Caco-2 (cell line): ENCODE data around the gene PODXL2. TPM values are rescaled to one million over a fixed set of nuclear protein-coding genes. Genes with fewer than 3 reads are reported as not detected.

ENCODE experiments used
- BruUV-seq: library from RNA; stranded (reverse); fragments of 400-500 nt; replicated peaks from 2 replicates; lab custom pipeline; 2021; lab: Mats Ljungman, UMichigan
- CTCF ChIA-PET: fragments of 300-600 bp; sonication (Branson Sonifier 250); formaldehyde crosslinking; loops from one replicate; lab custom pipeline; 2022; ENCODE audit warnings: antibody characterized with exemption; lab: Charles Lee
- POLR2A ChIA-PET: fragments of 300-600 bp; sonication (Branson Sonifier 250); formaldehyde crosslinking; loops from one replicate; lab custom pipeline; 2022; ENCODE audit warnings: antibody characterized with exemption; lab: Charles Lee
- DNase-seq, 2 experiments: peaks; one replicate each; pipeline versions ENCODE4 v3.0.0 to v3.0.0-alpha.2; 2020 to 2022
- H3K27me3 ChIP-seq: replicated peaks from 2 replicates; pipeline ENCODE4 v1.6.0; 2011; ENCODE audit warnings: low read length; ENCODE audit not compliant: control insufficient read depth, insufficient read depth
- H3K36me3 ChIP-seq: 2 replicates; pipeline ENCODE4 v1.5.1; 2011; ENCODE audit warnings: low read length; ENCODE audit not compliant: control insufficient read depth, insufficient read depth
- H3K4me1 ChIP-seq: fragments of 250-450 bp; sonication (Bioruptor Pico); 2 replicates; pipeline ENCODE4 v1.5.1; 2020; ENCODE audit warnings: mild to moderate bottlenecking
- H3K4me3 ChIP-seq: 2 replicates; pipeline ENCODE4 v1.5.1; 2011; ENCODE audit warnings: low read depth, mild to moderate bottlenecking, control low read depth, low read length
- H3K9me3 ChIP-seq: fragments of 250-450 bp; sonication (Bioruptor Pico); 2 replicates; pipeline ENCODE4 v1.5.1; 2020; ENCODE audit warnings: mild to moderate bottlenecking, moderate library complexity
- H3K27ac Mint-ChIP-seq: one replicate; pipeline ENCODE4 v1.8.0; 2022; ENCODE audit warnings: mixed read lengths; ENCODE audit not compliant: unreplicated experiment
- H3K27me3 Mint-ChIP-seq: one replicate; pipeline ENCODE4 v1.8.0; 2022; ENCODE audit warnings: mixed read lengths; ENCODE audit not compliant: insufficient read depth, unreplicated experiment
- H3K36me3 Mint-ChIP-seq: one replicate; pipeline ENCODE4 v1.8.0; 2022; ENCODE audit warnings: mild to moderate bottlenecking, mixed read lengths; ENCODE audit not compliant: insufficient read depth, unreplicated experiment
- H3K4me1 Mint-ChIP-seq: one replicate; pipeline ENCODE4 v1.8.0; 2022; ENCODE audit warnings: low read depth, mixed read lengths; ENCODE audit not compliant: unreplicated experiment
- H3K4me3 Mint-ChIP-seq: one replicate; pipeline ENCODE4 v1.8.0; 2022; ENCODE audit warnings: mild to moderate bottlenecking, moderate library complexity, mixed read lengths; ENCODE audit not compliant: unreplicated experiment
- H3K9me3 Mint-ChIP-seq: one replicate; pipeline ENCODE4 v1.8.0; 2022; ENCODE audit warnings: mixed read lengths; ENCODE audit not compliant: unreplicated experiment
- intact Hi-C: fragments of 100-400 bp; cut with micrococcal nuclease; formaldehyde crosslinking; loops from one replicate; pipeline ENCODE4 v1.10.0; 2022; ENCODE audit not compliant: unreplicated experiment
- total RNA-seq: library from RNA; stranded (reverse); gene quantifications from 2 replicates; pipeline ENCODE4 v1.2.3, GENCODE V29; 2022
- TF ChIP-seq, protein P1 (sequence below), 2 experiments: fragments of 200-600 bp in 1 of 2; IDR thresholded peaks; 1 replicate in 1 of 2; 2 replicates in 1 of 2; pipeline versions ENCODE4 v1.5.1 to v1.8.0; 2011 to 2022; ENCODE audit warnings: antibody characterized with exemption in 1 of 2, control low read depth in 1 of 2, inconsistent platforms in 1 of 2, low read depth in 1 of 2, low read length in 1 of 2, mild to moderate bottlenecking in 1 of 2, moderate library complexity in 1 of 2; ENCODE audit not compliant: insufficient read depth in 1 of 2, severe bottlenecking in 1 of 2, unreplicated experiment in 1 of 2

The PODXL2 gene
- total RNA-seq, 1 experiment from 2014 or later: 39.1 TPM

DNA sequence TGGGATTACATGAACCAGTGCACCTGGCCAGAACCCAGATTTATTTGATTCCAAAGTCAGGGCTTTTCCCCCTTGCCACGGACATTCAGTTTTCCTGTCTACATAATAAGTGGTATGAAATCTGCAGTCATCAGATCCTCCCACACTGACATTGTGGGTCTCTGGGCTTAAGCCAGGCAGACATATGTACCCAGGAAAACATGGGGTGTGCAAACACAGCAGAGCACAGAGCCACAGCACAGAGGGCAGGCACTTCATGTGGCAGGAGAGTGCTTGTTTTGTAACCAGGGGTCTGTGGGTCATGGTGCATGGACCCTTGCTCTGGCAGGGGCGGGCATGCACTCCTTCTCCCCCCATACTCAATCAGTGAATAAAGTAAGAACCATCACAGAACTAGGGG lies 37.7 kb downstream of the PODXL2 start:
- DNase-seq: no peak
- Histone ChIP-seq H3K27me3 (no peaks in the 10 kb centered on the region), H3K4me1 (no peaks in the 10 kb centered on the region), H3K4me3 (no peak overlapping the region), H3K9me3 (no peaks in the 10 kb centered on the region), H3K36me3 (no peaks in the 10 kb centered on the region)
- Mint-ChIP-seq H3K27me3 (no peaks in the 10 kb centered on the region), H3K27ac (no peak overlapping the region), H3K9me3 (no peaks in the 10 kb centered on the region), H3K36me3 (peaks cover 2% of the 10 kb centered on the region), H3K4me3 (no peak overlapping the region), H3K4me1 (no peaks in the 10 kb centered on the region)
- intact Hi-C loops: no loop called here
- ChIA-PET POLR2A (no interaction called here), CTCF (no interaction called here)
- BruUV-seq: no TSS peak
- TF ChIP-seq, protein P1, sequence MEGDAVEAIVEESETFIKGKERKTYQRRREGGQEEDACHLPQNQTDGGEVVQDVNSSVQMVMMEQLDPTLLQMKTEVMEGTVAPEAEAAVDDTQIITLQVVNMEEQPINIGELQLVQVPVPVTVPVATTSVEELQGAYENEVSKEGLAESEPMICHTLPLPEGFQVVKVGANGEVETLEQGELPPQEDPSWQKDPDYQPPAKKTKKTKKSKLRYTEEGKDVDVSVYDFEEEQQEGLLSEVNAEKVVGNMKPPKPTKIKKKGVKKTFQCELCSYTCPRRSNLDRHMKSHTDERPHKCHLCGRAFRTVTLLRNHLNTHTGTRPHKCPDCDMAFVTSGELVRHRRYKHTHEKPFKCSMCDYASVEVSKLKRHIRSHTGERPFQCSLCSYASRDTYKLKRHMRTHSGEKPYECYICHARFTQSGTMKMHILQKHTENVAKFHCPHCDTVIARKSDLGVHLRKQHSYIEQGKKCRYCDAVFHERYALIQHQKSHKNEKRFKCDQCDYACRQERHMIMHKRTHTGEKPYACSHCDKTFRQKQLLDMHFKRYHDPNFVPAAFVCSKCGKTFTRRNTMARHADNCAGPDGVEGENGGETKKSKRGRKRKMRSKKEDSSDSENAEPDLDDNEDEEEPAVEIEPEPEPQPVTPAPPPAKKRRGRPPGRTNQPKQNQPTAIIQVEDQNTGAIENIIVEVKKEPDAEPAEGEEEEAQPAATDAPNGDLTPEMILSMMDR (IDR thresholded peaks at IDR 0.05; ENCODE audit: insufficient read depth in 1 of 2, low read depth in 1 of 2, low read length in 1 of 2, severe bottlenecking in 1 of 2, unreplicated experiment in 1 of 2): no peak

DNA sequence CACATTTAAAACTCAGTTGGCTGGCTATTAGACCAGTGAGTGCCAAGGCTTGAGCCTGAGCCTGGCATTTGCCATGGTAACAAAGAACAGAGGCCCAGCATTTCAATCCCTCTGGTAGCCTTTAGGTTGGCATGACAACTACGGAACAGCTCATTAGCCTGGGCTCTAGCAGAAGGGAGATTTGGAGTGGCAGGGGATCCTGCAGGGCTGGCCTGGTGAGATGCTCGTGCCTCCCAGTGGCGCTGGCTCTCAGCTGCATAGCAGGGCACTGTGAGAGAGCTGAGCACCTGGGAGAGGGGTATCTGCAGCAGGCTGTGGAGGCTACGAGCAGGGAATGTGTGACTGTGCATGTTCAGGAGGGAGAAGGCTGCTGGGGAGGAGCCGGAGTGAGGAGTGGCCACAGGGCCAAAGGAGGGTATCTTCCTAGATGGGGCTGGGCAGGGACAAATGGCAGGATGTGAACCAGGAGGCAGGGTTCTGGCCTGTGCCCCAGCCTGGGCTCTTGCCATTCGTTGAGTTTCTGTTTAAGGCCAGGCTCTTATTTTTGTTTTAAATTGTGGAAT lies 38.2 kb downstream of the PODXL2 start:
- no peak for DNase-seq
- no peaks in the 10 kb centered on the region for H3K27me3 Mint-ChIP-seq

DNA sequence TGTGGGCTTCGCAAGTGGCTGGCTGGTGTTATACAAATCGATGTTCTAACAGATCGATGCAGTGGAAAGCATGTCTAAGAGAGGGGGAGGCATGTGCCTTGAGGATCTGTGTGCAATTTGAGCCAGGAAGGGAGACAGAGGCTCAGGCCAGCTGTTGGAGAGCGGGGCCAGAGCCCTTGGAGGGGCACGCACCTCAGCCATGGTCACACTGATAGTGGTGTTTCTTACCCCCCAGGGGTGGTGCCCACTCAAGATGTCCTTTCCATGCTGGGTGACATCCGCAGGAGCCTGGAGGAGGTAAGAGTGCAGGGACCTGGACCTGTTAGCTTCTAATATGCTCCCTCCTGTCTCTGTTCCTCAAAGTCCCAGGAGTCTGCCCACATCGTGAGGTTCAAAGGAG lies 39.9 kb downstream of the PODXL2 start:
- DNase-seq: no peak
- no TSS peak for BruUV-seq
- Mint-ChIP-seq H3K27ac (no peak overlapping the region), H3K4me1 (peaks cover 2% of the 10 kb centered on the region), H3K4me3 (no peak overlapping the region), H3K27me3 (no peaks in the 10 kb centered on the region), H3K36me3 (peaks cover 15% of the 10 kb centered on the region), H3K9me3 (no peaks in the 10 kb centered on the region)
- Histone ChIP-seq H3K27me3 (no peaks in the 10 kb centered on the region), H3K4me1 (peaks cover 7% of the 10 kb centered on the region; the same call in 1 of the 2 replicates), H3K9me3 (no peaks in the 10 kb centered on the region), H3K36me3 (no peaks in the 10 kb centered on the region), H3K4me3 (no peak overlapping the region)
- ChIA-PET POLR2A (no interaction called here), CTCF (no interaction called here)
- TF ChIP-seq, protein P1 (IDR thresholded peaks at IDR 0.05; ENCODE audit: insufficient read depth in 1 of 2, low read depth in 1 of 2, low read length in 1 of 2, severe bottlenecking in 1 of 2, unreplicated experiment in 1 of 2): no peak
- intact Hi-C loops: no loop called here

More for the DNA sequence above, 38.2 kb downstream of the PODXL2 start:
- TF ChIP-seq, protein P1 (IDR thresholded peaks at IDR 0.05; ENCODE audit: insufficient read depth in 1 of 2, low read depth in 1 of 2, low read length in 1 of 2, severe bottlenecking in 1 of 2, unreplicated experiment in 1 of 2): no peak
- Histone ChIP-seq H3K36me3 (no peaks in the 10 kb centered on the region), H3K4me1 (no peaks in the 10 kb centered on the region), H3K27me3 (no peaks in the 10 kb centered on the region), H3K9me3 (no peaks in the 10 kb centered on the region), H3K4me3 (no peak overlapping the region)
- no TSS peak for BruUV-seq
- Mint-ChIP-seq H3K4me3 (no peak overlapping the region), H3K27ac (no peak overlapping the region), H3K36me3 (peaks cover 8% of the 10 kb centered on the region), H3K9me3 (no peaks in the 10 kb centered on the region), H3K4me1 (no peaks in the 10 kb centered on the region)
- ChIA-PET CTCF (no interaction called here), POLR2A (no interaction called here)
- intact Hi-C loops: no loop called here
